Kidney (tissue), 14 donors: ENCODE results near the gene ATP1A2. TPM values are rescaled to one million over a fixed set of nuclear protein-coding genes. Genes with fewer than 3 reads are reported as not detected.

Experiments
- DNase-seq, 5 donors: peaks; one replicate each; pipeline ENCODE4 v3.0.0-alpha.2; 2013 to 2020
- FAIRE-seq: peaks from 2 replicates; lab custom pipeline; 2012; peaks lifted over from hg19 to GRCh38; lab: Jason Lieb, UNC
- H3K27ac ChIP-seq, 2 donors: one replicate each; pipeline ENCODE4 v1.7.0; 2013; ENCODE audit warnings: low read depth in 2 of 2, low read length in 2 of 2, inconsistent platforms in 1 of 2
- H3K27me3 ChIP-seq: one replicate; pipeline ENCODE4 v1.7.1; 2013; ENCODE audit warnings: low read length, inconsistent platforms; ENCODE audit not compliant: control insufficient read depth, insufficient read depth
- H3K36me3 ChIP-seq, 3 donors: one replicate each; pipeline versions ENCODE4 v1.7.0 to v1.7.1; 2013; ENCODE audit warnings: low read length in 3 of 3, control low read depth in 1 of 3, inconsistent platforms in 1 of 3; ENCODE audit not compliant: insufficient read depth in 3 of 3, control insufficient read depth in 2 of 3
- H3K4me1 ChIP-seq, 3 donors: one replicate each; pipeline versions ENCODE4 v1.7.0 to v1.7.1; 2013; ENCODE audit warnings: low read length in 3 of 3, inconsistent platforms in 1 of 3, low read depth in 1 of 3; ENCODE audit not compliant: control insufficient read depth in 2 of 3, insufficient read depth in 2 of 3
- H3K4me3 ChIP-seq, 3 donors: one replicate each; pipeline versions ENCODE4 v1.7.0 to v1.8.1; 2013; ENCODE audit warnings: low read length in 3 of 3, control low read depth in 1 of 3, inconsistent platforms in 1 of 3
- H3K9ac ChIP-seq, 3 donors: one replicate each; pipeline versions ENCODE4 v1.7.0 to v1.7.1; 2013; ENCODE audit warnings: low read length in 3 of 3, control low read depth in 1 of 3, inconsistent platforms in 1 of 3
- H3K9me3 ChIP-seq, 3 donors: one replicate each; pipeline versions ENCODE4 v1.7.0 to v1.7.1; 2013; ENCODE audit warnings: low read length in 3 of 3, control low read depth in 1 of 3, inconsistent platforms in 1 of 3; ENCODE audit not compliant: control insufficient read depth in 2 of 3, insufficient read depth in 1 of 3
- intact Hi-C: fragments of 100-400 bp; cut with DNase I; formaldehyde crosslinking; loops from one replicate; pipeline ENCODE4 v1.11.1; 2022
- polyA plus RNA-seq: library from polyadenylated mRNA; stranded (reverse); fragments of 350-450 nt; fragmentation: Illumina TruSeq; extraction: RNeasy Lipid Tissue Mini Kit (QIAGEN cat#74804); gene quantifications from one replicate; pipeline ENCODE4 v1.2.3, GENCODE V29; 2014; ENCODE audit warnings: low read depth, low replicate concordance; ENCODE audit not compliant: insufficient read depth
- total RNA-seq: library from RNA; stranded (reverse); fragmentation: NEBNext Ultra II Directional; extraction: Animal tissue kit (Norgen Biotek cat#: 25700); gene quantifications from one replicate; pipeline ENCODE4 v1.2.1, GENCODE V29; 2021
- TF ChIP-seq, protein P1 (sequence below): IDR thresholded peaks from 3 replicates; pipeline ENCODE4 v1.5.1; 2012; ENCODE audit warnings: mild to moderate bottlenecking, moderate library complexity, borderline replicate concordance; ENCODE audit not compliant: insufficient read depth; ENCODE audit errors: extremely low read depth
- donor health status: control.
- donor health status: control.
- donor health status: control.
- donor health status: control.
- donor health status: control.
- donor health status: DM: yes; HTN: yes; CAD: no.
- donor health status: Normal renal cell carcinoma (clear cell type).

ATP1A2 gene
- total and polyA plus RNA-seq, 2 donors from 2014 or later, result 4.1 to 5.5 TPM

DNA sequence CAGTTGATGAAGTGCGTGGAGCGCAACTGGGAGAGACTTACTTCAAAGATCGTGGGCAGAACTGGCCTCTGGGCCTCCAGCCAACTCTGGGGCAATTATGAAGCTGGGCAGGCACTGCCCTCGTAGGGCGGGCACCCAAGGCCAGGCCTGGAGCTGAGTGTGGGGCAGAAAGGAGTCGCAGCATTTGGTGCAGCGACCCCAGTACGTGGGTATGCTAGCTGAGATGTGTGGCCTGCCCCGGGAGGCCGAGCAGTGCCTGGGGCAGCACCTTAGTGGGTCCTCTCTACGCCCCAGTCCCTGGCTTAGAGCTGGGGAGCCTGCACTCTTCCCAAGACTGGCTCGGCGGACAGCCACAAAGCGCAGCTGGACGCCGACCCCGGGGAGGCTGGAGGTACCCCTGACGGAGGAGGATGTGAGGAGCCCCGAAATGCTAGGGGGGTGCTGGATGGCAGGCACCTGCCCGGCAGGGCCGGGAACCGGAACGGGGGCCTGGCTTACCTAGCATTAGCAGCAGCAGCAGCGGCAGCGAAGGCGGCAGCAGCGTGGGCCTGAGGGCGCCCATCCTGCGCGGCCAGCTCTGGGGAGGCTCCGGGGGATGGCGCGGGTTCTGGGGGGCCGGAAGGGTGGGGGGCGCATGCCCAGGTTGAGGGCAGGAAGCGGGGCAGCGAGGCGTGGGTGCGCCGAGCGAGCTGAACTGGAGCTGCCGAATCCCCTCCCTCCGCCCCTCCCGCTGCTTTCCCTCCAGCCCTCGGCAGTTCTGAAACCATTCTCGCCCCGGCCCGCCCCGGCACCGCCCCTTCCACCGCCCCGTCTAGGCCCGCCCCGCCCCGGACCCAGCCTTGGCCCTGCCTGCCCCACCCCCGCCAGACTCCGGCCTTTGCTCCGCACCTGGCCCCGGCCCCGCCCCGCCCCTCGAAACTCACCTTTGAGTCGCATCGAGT is 17.4 kb upstream of the ATP1A2 start, which contains the start of gene IGSF8:
Gene IGSF8, minus strand, starts transcription at position 709 of the 941 bp plus-strand sequence. Its CDS starts 147 bp downstream, at position 562.
- peak within 1 kb of the TSS; percentile 63 to 85 (median 84) for H3K4me3 ChIP-seq
- no peak for FAIRE-seq
- peaks cover 0 to 31% (median 20%) of the 10 kb centered on the region in 3 donors for H3K4me1 ChIP-seq

GRCh38 chr1:160098852-160099561 is 16.6 kb upstream of the ATP1A2 start:
- FAIRE-seq (no peak), DNase-seq (peak; percentile 97 to 99 (median 98))
- H3K27ac ChIP-seq, result peak overlapping the region; percentile 95 to 98
- intact Hi-C loops, result no loop called here
- TF ChIP-seq, protein P1, sequence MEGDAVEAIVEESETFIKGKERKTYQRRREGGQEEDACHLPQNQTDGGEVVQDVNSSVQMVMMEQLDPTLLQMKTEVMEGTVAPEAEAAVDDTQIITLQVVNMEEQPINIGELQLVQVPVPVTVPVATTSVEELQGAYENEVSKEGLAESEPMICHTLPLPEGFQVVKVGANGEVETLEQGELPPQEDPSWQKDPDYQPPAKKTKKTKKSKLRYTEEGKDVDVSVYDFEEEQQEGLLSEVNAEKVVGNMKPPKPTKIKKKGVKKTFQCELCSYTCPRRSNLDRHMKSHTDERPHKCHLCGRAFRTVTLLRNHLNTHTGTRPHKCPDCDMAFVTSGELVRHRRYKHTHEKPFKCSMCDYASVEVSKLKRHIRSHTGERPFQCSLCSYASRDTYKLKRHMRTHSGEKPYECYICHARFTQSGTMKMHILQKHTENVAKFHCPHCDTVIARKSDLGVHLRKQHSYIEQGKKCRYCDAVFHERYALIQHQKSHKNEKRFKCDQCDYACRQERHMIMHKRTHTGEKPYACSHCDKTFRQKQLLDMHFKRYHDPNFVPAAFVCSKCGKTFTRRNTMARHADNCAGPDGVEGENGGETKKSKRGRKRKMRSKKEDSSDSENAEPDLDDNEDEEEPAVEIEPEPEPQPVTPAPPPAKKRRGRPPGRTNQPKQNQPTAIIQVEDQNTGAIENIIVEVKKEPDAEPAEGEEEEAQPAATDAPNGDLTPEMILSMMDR, result no peak
- no peaks in the 10 kb centered on the region for H3K27me3 ChIP-seq
- H3K9ac ChIP-seq, result peak overlapping the region; percentile 50 to 93 (median 93)
- peaks cover 0 to 2% (median 0%) of the 10 kb centered on the region in 3 donors for H3K36me3 ChIP-seq
- H3K9me3 ChIP-seq, result no peaks in the 10 kb centered on the region
- H3K4me3 ChIP-seq, result peak overlapping the region; percentile 63 to 81 (median 63)
- peaks cover 0 to 31% (median 20%) of the 10 kb centered on the region in 3 donors for H3K4me1 ChIP-seq

More for the DNA sequence above, 17.4 kb upstream of the ATP1A2 start, which contains the start of gene IGSF8:
- Histone ChIP-seq H3K27ac (peak within 1 kb of the TSS; percentile 95 to 98), H3K9ac (peak within 1 kb of the TSS; percentile 50 to 93 (median 93)), H3K27me3 (no peaks in the 10 kb centered on the region), H3K36me3 (peaks cover 0 to 10% (median 0%) of the 10 kb centered on the region in 3 donors), H3K9me3 (no peaks in the 10 kb centered on the region)
- peak in 3 of 5 donors; percentile 91 to 98 (median 93) for DNase-seq
- intact Hi-C loops, result no loop called here
- TF ChIP-seq, protein P1, result no peak

GRCh38 chr1:160099716-160100375 is 15.7 kb upstream of the ATP1A2 start:
- Histone ChIP-seq H3K4me1 (peaks cover 0 to 31% (median 20%) of the 10 kb centered on the region in 3 donors), H3K9me3 (no peaks in the 10 kb centered on the region), H3K27ac (peak overlapping the region; percentile 95 to 98), H3K36me3 (no peaks in the 10 kb centered on the region), H3K27me3 (no peaks in the 10 kb centered on the region), H3K4me3 (no peak overlapping the region), H3K9ac (peak overlapping the region in 1 of 3 donors; percentile 93)
- FAIRE-seq (no peak), DNase-seq (peak in 1 of 5 donors; percentile 61)
- intact Hi-C loops, result no loop called here
- TF ChIP-seq, protein P1, result no peak
